VCaP (cell line): ENCODE results near the gene ARHGEF37.

ENCODE experiments used
- H3K27ac ChIP-seq: fragments of 450-650 bp; 2 replicates; pipeline ENCODE4 v1.5.1; 2017
- CTCF ChIP-seq: fragments of 450-650 bp; conservative IDR thresholded peaks from 2 replicates; pipeline ENCODE4 v1.5.1; 2017; ENCODE audit warnings: mild to moderate bottlenecking, moderate library complexity

Gene ARHGEF37

DNA sequence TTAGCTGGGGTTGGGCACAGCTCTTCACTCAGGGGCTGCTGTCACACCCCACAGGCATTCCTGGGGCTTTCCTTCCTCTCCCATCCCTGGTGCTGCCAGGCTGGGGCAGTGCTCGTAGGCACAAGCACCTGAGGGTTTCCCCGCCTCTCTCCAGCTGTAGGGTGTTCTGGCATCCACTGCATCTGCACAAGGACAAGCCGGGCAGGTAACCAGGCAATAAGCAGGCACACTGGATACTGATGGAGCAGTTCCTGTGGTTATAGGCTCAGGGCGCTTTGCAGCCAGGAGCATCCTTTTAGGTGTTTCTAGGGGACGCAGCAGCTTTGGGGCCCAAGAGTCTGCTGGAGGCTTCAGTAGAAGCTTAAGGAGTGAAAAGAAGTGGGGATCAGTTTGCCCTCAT lies 56.8 kb downstream of the ARHGEF37 start:
- no peak for TF ChIP-seq CTCF
- H3K27ac ChIP-seq, result peak overlapping the region; percentile 87; the same call in 1 of the 2 replicates

DNA sequence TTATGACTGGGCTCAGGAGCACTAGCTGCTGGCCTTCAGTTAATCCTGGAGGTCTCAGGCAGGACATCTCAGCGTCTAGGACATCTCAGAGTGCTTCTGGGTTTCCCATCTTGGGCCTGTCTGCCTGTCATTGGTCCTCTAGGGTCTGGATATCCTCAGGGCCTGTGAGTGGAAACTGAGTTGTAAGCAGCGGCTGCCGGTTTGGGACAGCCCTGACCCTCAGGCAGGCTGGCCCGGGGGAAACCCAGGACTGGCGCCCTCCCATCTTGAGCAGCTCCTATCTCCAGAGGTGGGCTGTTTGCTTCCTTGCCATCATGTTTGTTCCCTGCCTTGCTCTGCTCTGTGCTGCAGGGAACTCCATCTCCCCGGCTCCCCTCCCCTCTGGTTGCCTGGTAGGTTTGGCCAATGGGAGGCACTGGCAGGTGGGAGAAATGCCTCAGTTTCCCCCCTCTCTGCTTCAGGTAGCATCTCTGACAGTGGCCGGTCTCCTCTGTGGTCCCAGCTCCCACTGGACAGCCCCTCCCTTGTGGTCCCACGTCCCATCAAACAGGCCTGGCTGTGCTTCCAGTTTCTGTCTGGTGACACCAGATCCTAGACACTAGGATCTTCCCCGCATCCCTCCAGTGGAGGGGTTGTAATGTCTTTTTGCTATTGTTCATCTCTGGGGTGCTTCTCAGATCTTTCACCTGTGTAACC lies 57.4 kb downstream of the ARHGEF37 start:
- no peak for TF ChIP-seq CTCF
- H3K27ac ChIP-seq, result peak overlapping the region; percentile 87

DNA sequence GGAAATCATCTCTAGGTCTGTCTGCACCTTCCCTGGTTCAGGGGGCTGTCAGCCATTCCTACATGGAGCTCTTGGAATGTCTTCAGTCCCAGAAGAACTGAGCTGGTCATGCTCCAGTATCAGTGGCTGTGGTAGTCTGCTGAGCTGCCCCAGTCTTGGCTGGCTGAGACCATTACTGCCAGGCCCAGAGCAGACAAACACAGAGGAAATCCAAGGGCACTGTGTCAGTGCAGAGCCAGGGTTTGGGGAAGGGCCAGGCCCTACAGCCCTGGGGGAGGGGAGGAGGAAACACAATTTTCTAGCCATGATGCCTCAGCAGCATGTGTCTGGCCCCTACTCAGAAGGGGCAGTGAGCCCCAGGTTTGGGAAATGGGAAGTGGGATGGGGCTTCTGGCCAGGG lies 58.4 kb downstream of the ARHGEF37 start:
- TF ChIP-seq CTCF, result no peak
- peak overlapping the region; percentile 87 for H3K27ac ChIP-seq

- TF ChIP-seq CTCF, result no peak
- H3K27ac ChIP-seq, result peak overlapping the region; percentile 87
Measured at GRCh38 chr5:149640350-149640999, 59.2 kb downstream of the ARHGEF37 start.

- H3K27ac ChIP-seq, result peak overlapping the region; percentile 87
- 0 out of 2 replicates have a peak, but pooled peaks have one; percentile 26 for TF ChIP-seq CTCF
Measured at GRCh38 chr5:149641000-149641576, 59.8 kb downstream of the ARHGEF37 start.

- TF ChIP-seq CTCF, result no peak
- H3K27ac ChIP-seq, result peak overlapping the region; percentile 87
Measured at GRCh38 chr5:149641600-149641999, 60.3 kb downstream of the ARHGEF37 start.

DNA sequence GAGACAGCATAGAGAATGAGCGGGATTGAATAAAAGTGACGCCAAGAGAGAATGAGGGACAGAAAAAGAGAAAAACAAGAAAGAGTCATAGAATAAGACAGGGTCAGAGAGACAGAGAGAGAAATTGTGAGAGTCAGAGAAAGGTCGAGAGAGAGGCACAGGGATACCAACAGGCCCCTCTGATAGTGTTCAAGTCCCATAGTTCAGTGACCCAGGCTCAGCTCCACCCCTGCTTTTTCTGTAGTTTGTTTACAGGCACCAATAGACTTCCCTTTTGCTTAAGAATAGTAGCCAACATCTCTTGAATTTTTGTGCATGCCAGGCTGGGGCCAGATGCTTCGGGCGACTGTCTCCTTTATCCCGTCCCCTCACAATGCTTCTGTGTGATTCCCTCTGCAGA lies 62.5 kb downstream of the ARHGEF37 start:
- no peak overlapping the region for H3K27ac ChIP-seq
- no peak for TF ChIP-seq CTCF
